OCI-LY7 (cell line): Measurements from ENCODE around the gene ZXDB. TPM values are rescaled to one million over a fixed set of nuclear protein-coding genes. Genes with fewer than 3 reads are reported as not detected.
"Not testable (repeated sequence)": the region's sequence is repeated elsewhere in the genome, so short reads cannot be mapped to it uniquely, and the experiment has no call there.

Experiments used
- BruUV-seq: library from RNA; stranded (reverse); fragments of 400-500 nt; replicated peaks from 2 replicates; lab custom pipeline; 2021; lab: Mats Ljungman, UMichigan
- CTCF ChIA-PET: fragments of 300-600 bp; sonication (Branson Sonifier 250); formaldehyde crosslinking; loops from one replicate; lab custom pipeline; 2022; ENCODE audit warnings: antibody characterized with exemption; ENCODE audit not compliant: unreplicated experiment; lab: Charles Lee
- POLR2A ChIA-PET: fragments of 300-600 bp; sonication (Branson Sonifier 250); formaldehyde crosslinking; loops from one replicate; lab custom pipeline; 2022; ENCODE audit warnings: antibody characterized with exemption; lab: Charles Lee
- DNase-seq: peaks from one replicate; pipeline ENCODE4 v3.0.0-alpha.2; 2015; ENCODE audit warnings: low spot score
- H2AFZ ChIP-seq: fragments of 200-600 bp; sonication (generic), shearing (Covaris generic); 2 replicates; pipeline ENCODE4 v1.6.1; 2014; ENCODE audit warnings: mild to moderate bottlenecking, antibody characterized with exemption, low read length, moderate library complexity
- H3K27ac ChIP-seq: fragments of 200-600 bp; sonication (generic); 2 replicates; pipeline ENCODE4 v1.5.1; 2014; ENCODE audit warnings: mixed run types, low read depth, mild to moderate bottlenecking, moderate library complexity, low read length, inconsistent platforms; ENCODE audit not compliant: poor library complexity, severe bottlenecking
- H3K36me3 ChIP-seq: fragments of 200-600 bp; sonication (generic); 2 replicates; pipeline ENCODE4 v1.6.1; 2014; ENCODE audit warnings: mild to moderate bottlenecking, antibody characterized with exemption, low read length, moderate library complexity, mixed read lengths; ENCODE audit not compliant: insufficient read depth
- H3K4me1 ChIP-seq: fragments of 200-600 bp; sonication (generic); 2 replicates; pipeline ENCODE4 v1.5.1; 2014; ENCODE audit warnings: mild to moderate bottlenecking, low read length; ENCODE audit not compliant: insufficient read depth, poor library complexity, severe bottlenecking
- H3K4me2 ChIP-seq: fragments of 200-600 bp; sonication (generic); 2 replicates; pipeline ENCODE4 v1.6.1; 2014; ENCODE audit warnings: mild to moderate bottlenecking, low read length
- H3K4me3 ChIP-seq: fragments of 200-600 bp; sonication (generic); 2 replicates; pipeline ENCODE4 v1.5.1; 2014; ENCODE audit warnings: mild to moderate bottlenecking, low read depth, low read length; ENCODE audit not compliant: poor library complexity, severe bottlenecking
- H3K79me2 ChIP-seq: fragments of 200-600 bp; sonication (generic); 2 replicates; pipeline ENCODE4 v1.6.1; 2016; ENCODE audit warnings: low read depth, mild to moderate bottlenecking, low read length, moderate library complexity, mixed read lengths; ENCODE audit not compliant: insufficient read depth
- H3K9me2 ChIP-seq: fragments of 200-600 bp; sonication (generic); 2 replicates; pipeline ENCODE4 v1.6.1; 2016; ENCODE audit warnings: mild to moderate bottlenecking, low read length, mixed read lengths; ENCODE audit not compliant: insufficient read depth
- H3K9me3 ChIP-seq: fragments of 200-600 bp; sonication (generic); 2 replicates; pipeline ENCODE4 v1.6.1; 2014; ENCODE audit warnings: mild to moderate bottlenecking, mixed run types, low read length, mixed read lengths
- H4K20me1 ChIP-seq: fragments of 200-600 bp; sonication (generic); 2 replicates; pipeline ENCODE4 v1.6.1; 2014; ENCODE audit warnings: mild to moderate bottlenecking, antibody characterized with exemption, low read length, moderate library complexity, mixed read lengths; ENCODE audit not compliant: insufficient read depth
- CTCF ChIP-seq: fragments of 200-600 bp; sonication (generic); conservative IDR thresholded peaks from 2 replicates; pipeline ENCODE4 v1.5.1; 2014; ENCODE audit warnings: mild to moderate bottlenecking, antibody characterized with exemption, low read length, moderate library complexity, mixed read lengths
- EZH2phosphoT487 ChIP-seq: fragments of 200-600 bp; sonication (generic); IDR thresholded peaks from 2 replicates; pipeline ENCODE4 v1.6.1; 2018; ENCODE audit warnings: low read depth, borderline replicate concordance, mild to moderate bottlenecking, mixed run types, antibody characterized with exemption, low read length, moderate library complexity, mixed read lengths
- intact Hi-C: fragments of 100-400 bp; cut with micrococcal nuclease; formaldehyde crosslinking; loops from one replicate; pipeline ENCODE4 v1.10.0; 2022; ENCODE audit not compliant: unreplicated experiment
- total RNA-seq, 2 experiments: library from RNA; depleted of rRNA in 1 of 2; stranded (reverse); fragments of >200 nt in 1 of 2; shearing (Covaris generic) in 1 of 2; gene quantifications; 2 replicates each; pipeline ENCODE4 v1.2.3, GENCODE V29; 2014 to 2022

ZXDB gene
- total RNA-seq, 2 experiments from 2014 or later = 7.3 to 8.6 TPM

DNA sequence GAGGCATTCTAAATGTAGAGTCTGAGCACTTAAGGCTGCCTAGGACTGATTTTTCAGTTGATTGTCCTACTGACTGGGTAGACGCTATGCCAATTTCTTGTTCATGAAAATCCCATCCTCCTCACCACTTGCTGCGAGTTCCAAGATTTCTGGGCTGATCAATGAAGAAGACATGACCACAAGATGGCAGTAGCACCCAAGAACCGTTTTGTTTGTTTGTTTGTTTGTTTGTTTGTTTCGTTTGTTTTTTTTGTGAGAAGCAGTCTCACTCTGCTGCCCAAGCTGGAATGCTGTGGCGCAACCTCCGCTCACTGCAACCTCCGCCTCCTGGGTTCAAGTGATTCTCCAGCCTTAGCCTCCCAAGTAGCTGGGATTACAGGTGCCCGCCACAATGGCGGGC, 8.9 kb upstream of the ZXDB start:
- peak; percentile 56 for TF ChIP-seq CTCF
- CTCF ChIA-PET, H3K4me3 ChIP-seq, H3K4me2 ChIP-seq, H3K9me3 ChIP-seq, BruUV-seq, H2AFZ ChIP-seq, H4K20me1 ChIP-seq, DNase-seq, H3K79me2 ChIP-seq, H3K27ac ChIP-seq, intact Hi-C loops, POLR2A ChIA-PET, H3K4me1 ChIP-seq, H3K9me2 ChIP-seq, H3K36me3 ChIP-seq: not testable (repeated sequence)

- Histone ChIP-seq H3K9me2 (no peaks in the 10 kb centered on the region), H3K9me3 (no peaks in the 10 kb centered on the region), H3K4me3 (no peak overlapping the region), H3K27ac (no peak overlapping the region), H3K4me2 (no peak overlapping the region), H3K36me3 (no peaks in the 10 kb centered on the region), H2AFZ (no peak overlapping the region), H3K4me1 (no peaks in the 10 kb centered on the region), H3K79me2 (no peaks in the 10 kb centered on the region), H4K20me1 (no peaks in the 10 kb centered on the region)
- ChIA-PET CTCF (no interaction called here), POLR2A (no interaction called here)
- no peak for DNase-seq
- no TSS peak for BruUV-seq
- TF ChIP-seq CTCF (no peak), EZH2phosphoT487 (no peak)
- intact Hi-C loops = no loop called here
These were observed 8.3 kb upstream of the ZXDB start for GRCh38 chrX:57583477-57583876.

DNA sequence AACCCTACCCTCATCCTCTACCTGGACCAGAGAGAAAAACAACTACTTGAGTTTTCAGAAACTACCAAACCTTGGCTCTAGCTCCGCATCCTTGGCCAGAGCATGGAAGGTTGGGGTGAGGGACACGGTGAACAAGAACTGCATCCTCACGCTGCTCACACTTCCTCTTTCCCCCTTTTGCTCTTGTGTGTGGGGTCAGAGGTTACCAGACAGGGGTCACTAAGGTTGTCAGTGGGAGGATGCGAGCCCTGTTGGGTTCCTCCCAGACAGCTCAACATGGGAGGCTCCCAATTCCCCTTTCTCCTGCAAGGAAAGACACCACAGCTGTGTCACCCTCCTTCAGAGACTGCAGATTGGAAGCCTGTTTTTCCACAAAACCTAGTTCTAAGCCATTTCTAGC, 5.5 kb upstream of the ZXDB start:
- intact Hi-C loops = no loop called here
- no TSS peak for BruUV-seq
- no peaks in the 10 kb centered on the region for H3K9me3 ChIP-seq
- DNase-seq = no peak
- no peak overlapping the region for H3K4me3 ChIP-seq
- H3K4me1 ChIP-seq = peaks cover 10% of the 10 kb centered on the region
- no peak overlapping the region for H3K4me2 ChIP-seq
- H3K9me2 ChIP-seq = no peaks in the 10 kb centered on the region
- H2AFZ ChIP-seq = no peak overlapping the region
- no peak for TF ChIP-seq EZH2phosphoT487
- no peak for TF ChIP-seq CTCF
- no peaks in the 10 kb centered on the region for H3K36me3 ChIP-seq
- CTCF ChIA-PET = no interaction called here
- H4K20me1 ChIP-seq = no peaks in the 10 kb centered on the region
- H3K79me2 ChIP-seq = no peaks in the 10 kb centered on the region
- POLR2A ChIA-PET = no interaction called here
- H3K27ac ChIP-seq = no peak overlapping the region
